ENCODE data around the gene ITIH6.

DNA sequence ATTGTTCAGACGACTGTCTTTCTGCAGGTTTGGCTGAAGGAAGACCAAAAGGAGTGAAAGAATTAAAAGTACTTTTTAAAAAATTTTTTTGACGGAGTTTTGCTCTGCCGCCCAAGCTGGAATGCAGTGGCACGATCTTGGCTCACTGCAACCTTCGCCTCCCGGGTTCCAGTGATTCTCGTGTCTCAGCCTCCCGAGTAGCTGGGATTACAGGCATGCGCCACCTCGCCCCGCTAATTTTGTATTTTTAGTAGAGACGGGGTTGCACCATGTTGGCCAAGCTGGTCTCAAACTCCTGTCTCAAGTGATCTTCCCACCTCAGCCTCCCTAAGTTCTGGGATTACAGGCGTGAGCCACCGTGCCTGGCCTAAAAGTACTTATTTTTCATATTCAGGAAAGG lies 86.3 kb downstream of the ITIH6 start:
- TF ChIP-seq EZH2 (IDR thresholded peaks at IDR 0.05; ENCODE audit: low read length, unreplicated experiment) (no peak), EZH2phosphoT487 (IDR thresholded peaks at IDR 0.05; ENCODE audit: borderline replicate concordance, low read length) (no peak)
- TF ChIP-seq, protein P1, sequence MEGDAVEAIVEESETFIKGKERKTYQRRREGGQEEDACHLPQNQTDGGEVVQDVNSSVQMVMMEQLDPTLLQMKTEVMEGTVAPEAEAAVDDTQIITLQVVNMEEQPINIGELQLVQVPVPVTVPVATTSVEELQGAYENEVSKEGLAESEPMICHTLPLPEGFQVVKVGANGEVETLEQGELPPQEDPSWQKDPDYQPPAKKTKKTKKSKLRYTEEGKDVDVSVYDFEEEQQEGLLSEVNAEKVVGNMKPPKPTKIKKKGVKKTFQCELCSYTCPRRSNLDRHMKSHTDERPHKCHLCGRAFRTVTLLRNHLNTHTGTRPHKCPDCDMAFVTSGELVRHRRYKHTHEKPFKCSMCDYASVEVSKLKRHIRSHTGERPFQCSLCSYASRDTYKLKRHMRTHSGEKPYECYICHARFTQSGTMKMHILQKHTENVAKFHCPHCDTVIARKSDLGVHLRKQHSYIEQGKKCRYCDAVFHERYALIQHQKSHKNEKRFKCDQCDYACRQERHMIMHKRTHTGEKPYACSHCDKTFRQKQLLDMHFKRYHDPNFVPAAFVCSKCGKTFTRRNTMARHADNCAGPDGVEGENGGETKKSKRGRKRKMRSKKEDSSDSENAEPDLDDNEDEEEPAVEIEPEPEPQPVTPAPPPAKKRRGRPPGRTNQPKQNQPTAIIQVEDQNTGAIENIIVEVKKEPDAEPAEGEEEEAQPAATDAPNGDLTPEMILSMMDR (conservative IDR thresholded peaks at IDR 0.05; ENCODE audit: low read depth, low read length) = no peak
